Parathyroid adenoma (tissue), 2 donors: ENCODE results near the gene TMEM164.

Experiments used
- H2AFZ ChIP-seq: fragments of 300-600 bp; sonication (generic); one replicate; pipeline ENCODE4 v1.7.0; 2017; ENCODE audit warnings: antibody characterized with exemption, mild to moderate bottlenecking
- H3K27ac ChIP-seq: fragments of 300-600 bp; sonication (generic); one replicate; pipeline ENCODE4 v1.7.0; 2017
- H3K27me3 ChIP-seq: fragments of 300-600 bp; sonication (generic); one replicate; pipeline ENCODE4 v1.7.0; 2017; ENCODE audit warnings: low read length; ENCODE audit not compliant: control insufficient read depth, insufficient read depth
- H3K36me3 ChIP-seq: fragments of 300-600 bp; sonication (generic); one replicate; pipeline ENCODE4 v1.7.0; 2017; ENCODE audit warnings: low read length; ENCODE audit not compliant: control insufficient read depth, insufficient read depth
- H3K4me1 ChIP-seq: fragments of 300-600 bp; sonication (generic); one replicate; pipeline ENCODE4 v1.7.0; 2017; ENCODE audit warnings: control low read depth
- H3K4me2 ChIP-seq: fragments of 300-600 bp; sonication (generic); one replicate; pipeline ENCODE4 v1.7.0; 2017; ENCODE audit warnings: low read length
- H3K4me3 ChIP-seq: fragments of 300-600 bp; sonication (generic); one replicate; pipeline ENCODE4 v1.7.0; 2017; ENCODE audit warnings: low read depth, low read length
- H3K79me2 ChIP-seq: fragments of 300-600 bp; sonication (generic); one replicate; pipeline ENCODE4 v1.7.0; 2017; ENCODE audit warnings: control low read depth
- H3K9ac ChIP-seq: fragments of 300-600 bp; sonication (generic); one replicate; pipeline ENCODE4 v1.7.0; 2017; ENCODE audit warnings: mild to moderate bottlenecking
- H3K9me3 ChIP-seq: fragments of 300-600 bp; sonication (generic); one replicate; pipeline ENCODE4 v1.7.0; 2017; ENCODE audit warnings: low read length; ENCODE audit not compliant: control insufficient read depth
- TF ChIP-seq, protein P1 (sequence below): fragments of 300-600 bp; sonication (generic); IDR thresholded peaks from one replicate; pipeline ENCODE4 v1.7.0; 2017; ENCODE audit warnings: antibody characterized with exemption, mild to moderate bottlenecking
- donor health status: primary hyperparathyroidism.

Gene TMEM164

DNA sequence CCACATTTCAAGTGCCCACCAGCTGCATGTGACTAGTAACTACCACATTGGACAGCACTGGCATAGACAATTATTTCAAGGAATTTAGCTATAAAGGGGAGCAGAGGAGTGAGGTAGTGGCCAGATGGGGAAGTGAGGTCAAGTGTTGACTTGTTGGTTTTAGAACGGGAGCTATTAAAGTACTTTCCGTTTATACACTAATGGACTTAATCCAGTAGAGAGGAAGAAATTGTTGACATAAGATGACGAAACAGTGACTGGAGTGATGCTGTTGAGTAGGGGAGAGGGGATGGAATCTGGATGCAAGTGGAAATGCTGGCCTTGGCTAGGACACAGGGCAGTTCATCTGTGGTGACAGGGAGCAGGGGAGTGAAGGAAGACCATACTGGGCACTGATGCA, 160.6 kb downstream of the TMEM164 start:
- no peak overlapping the region for H3K4me2 ChIP-seq
- no peaks in the 10 kb centered on the region for H3K79me2 ChIP-seq
- no peak overlapping the region for H3K4me3 ChIP-seq
- H3K4me1 ChIP-seq = no peaks in the 10 kb centered on the region
- no peak overlapping the region for H3K27ac ChIP-seq
- H3K9ac ChIP-seq = no peak overlapping the region
- TF ChIP-seq, protein P1, sequence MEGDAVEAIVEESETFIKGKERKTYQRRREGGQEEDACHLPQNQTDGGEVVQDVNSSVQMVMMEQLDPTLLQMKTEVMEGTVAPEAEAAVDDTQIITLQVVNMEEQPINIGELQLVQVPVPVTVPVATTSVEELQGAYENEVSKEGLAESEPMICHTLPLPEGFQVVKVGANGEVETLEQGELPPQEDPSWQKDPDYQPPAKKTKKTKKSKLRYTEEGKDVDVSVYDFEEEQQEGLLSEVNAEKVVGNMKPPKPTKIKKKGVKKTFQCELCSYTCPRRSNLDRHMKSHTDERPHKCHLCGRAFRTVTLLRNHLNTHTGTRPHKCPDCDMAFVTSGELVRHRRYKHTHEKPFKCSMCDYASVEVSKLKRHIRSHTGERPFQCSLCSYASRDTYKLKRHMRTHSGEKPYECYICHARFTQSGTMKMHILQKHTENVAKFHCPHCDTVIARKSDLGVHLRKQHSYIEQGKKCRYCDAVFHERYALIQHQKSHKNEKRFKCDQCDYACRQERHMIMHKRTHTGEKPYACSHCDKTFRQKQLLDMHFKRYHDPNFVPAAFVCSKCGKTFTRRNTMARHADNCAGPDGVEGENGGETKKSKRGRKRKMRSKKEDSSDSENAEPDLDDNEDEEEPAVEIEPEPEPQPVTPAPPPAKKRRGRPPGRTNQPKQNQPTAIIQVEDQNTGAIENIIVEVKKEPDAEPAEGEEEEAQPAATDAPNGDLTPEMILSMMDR = no peak
- no peaks in the 10 kb centered on the region for H3K36me3 ChIP-seq
- no peak overlapping the region for H2AFZ ChIP-seq
- H3K9me3 ChIP-seq = no peaks in the 10 kb centered on the region
- no peaks in the 10 kb centered on the region for H3K27me3 ChIP-seq

DNA sequence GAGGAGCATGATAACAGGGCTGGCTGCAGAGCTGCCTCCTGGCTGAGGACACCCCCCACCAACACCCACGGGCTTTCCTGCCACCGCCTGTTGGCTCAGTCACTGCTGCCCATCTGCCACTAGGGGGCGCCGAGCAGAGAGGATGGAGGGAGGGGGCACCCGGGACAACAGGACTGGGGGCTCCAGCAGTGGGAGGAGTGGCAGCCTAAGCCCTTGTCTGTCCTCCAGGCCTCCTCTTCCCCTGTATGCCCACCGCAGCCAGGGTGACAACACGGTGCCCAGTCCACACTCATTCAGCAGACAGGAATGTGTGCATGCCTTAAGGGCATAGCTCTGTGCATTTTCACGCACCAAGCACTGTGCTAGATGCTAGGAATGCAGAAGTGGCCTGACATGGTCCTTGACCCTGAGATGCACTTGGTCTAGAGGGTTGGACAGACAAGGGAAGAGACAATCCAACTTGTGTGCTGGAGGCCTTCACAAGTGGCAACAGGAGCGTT, 165.1 kb downstream of the TMEM164 start:
- no peak overlapping the region for H3K4me3 ChIP-seq
- H3K79me2 ChIP-seq = no peaks in the 10 kb centered on the region
- no peak overlapping the region for H3K27ac ChIP-seq
- no peak overlapping the region for H3K4me2 ChIP-seq
- no peaks in the 10 kb centered on the region for H3K27me3 ChIP-seq
- TF ChIP-seq, protein P1 = peak; percentile 48
- H3K9me3 ChIP-seq = no peaks in the 10 kb centered on the region
- H3K36me3 ChIP-seq = no peaks in the 10 kb centered on the region
- no peak overlapping the region for H2AFZ ChIP-seq
- no peak overlapping the region for H3K9ac ChIP-seq
- no peaks in the 10 kb centered on the region for H3K4me1 ChIP-seq

DNA sequence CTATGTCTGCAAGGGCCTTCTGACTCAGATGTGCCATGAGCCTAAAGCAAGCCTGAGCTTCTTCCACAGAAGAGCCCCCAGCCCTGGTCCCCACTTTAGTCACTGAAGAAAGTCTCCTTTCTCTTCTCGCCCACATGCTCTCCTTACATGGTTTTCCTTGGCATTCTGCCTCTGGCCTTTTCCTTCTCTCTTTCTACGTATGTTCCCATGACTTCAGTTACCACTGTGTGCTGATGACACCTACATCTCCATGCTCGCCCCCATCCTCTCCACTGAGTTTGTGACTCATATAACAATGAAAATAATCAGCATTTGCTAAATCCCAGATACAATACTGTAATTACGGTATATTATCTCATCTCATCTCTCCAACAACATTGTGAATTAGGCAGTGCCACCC, 165.7 kb downstream of the TMEM164 start:
- Histone ChIP-seq H3K27me3 (no peaks in the 10 kb centered on the region), H3K4me3 (no peak overlapping the region), H3K27ac (no peak overlapping the region), H3K79me2 (no peaks in the 10 kb centered on the region), H3K4me2 (no peak overlapping the region), H3K9me3 (no peaks in the 10 kb centered on the region), H3K36me3 (no peaks in the 10 kb centered on the region), H2AFZ (no peak overlapping the region), H3K4me1 (no peaks in the 10 kb centered on the region), H3K9ac (no peak overlapping the region)
- TF ChIP-seq, protein P1 = no peak

DNA sequence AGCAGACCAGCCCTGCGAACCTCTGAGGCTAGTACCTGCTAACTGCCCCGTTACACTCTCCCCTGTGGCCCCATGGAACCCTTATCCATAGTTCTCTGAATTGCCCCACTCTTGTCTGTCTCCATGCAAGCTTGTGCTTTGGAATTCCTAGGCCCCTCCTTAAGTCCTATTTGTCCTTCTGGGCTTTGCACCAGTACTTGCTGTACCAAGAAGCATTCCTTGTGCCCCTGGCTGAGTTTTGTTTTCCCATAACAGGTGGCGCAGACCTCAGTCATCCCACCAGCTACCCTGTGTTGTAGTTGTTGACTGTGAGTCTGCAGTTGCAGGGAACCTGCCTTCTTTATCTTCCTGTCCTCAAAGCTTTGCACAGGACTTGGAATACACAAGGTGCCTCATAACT, 167.1 kb downstream of the TMEM164 start:
- no peaks in the 10 kb centered on the region for H3K9me3 ChIP-seq
- H3K79me2 ChIP-seq = no peaks in the 10 kb centered on the region
- no peak overlapping the region for H3K4me2 ChIP-seq
- H3K4me1 ChIP-seq = no peaks in the 10 kb centered on the region
- H3K4me3 ChIP-seq = no peak overlapping the region
- TF ChIP-seq, protein P1 = no peak
- H3K36me3 ChIP-seq = no peaks in the 10 kb centered on the region
- H3K9ac ChIP-seq = no peak overlapping the region
- H2AFZ ChIP-seq = no peak overlapping the region
- no peaks in the 10 kb centered on the region for H3K27me3 ChIP-seq
- no peak overlapping the region for H3K27ac ChIP-seq

DNA sequence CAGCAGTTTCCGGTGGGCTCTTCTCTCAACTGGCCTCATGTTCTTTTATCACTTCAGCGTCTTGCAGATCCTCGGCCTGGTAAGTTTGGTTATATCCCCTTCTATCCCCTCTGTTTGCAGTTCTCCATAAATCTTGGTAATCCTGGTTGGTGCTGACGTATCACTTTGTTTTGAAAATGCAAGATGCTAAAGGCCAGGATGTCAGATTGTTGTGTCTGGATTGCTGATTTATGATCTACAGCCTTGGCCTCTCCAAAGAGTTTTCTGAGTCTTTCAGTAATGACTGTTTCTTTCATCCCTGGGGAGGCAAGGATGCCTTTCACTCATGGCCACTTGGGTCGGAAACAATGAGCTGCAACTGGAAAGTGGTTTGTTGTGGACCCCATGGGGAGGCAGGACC, 168.5 kb downstream of the TMEM164 start:
- H3K4me2 ChIP-seq = no peak overlapping the region
- no peaks in the 10 kb centered on the region for H3K4me1 ChIP-seq
- no peak overlapping the region for H3K4me3 ChIP-seq
- H3K9ac ChIP-seq = no peak overlapping the region
- no peaks in the 10 kb centered on the region for H3K36me3 ChIP-seq
- H3K9me3 ChIP-seq = no peaks in the 10 kb centered on the region
- TF ChIP-seq, protein P1 = no peak
- H2AFZ ChIP-seq = no peak overlapping the region
- H3K27me3 ChIP-seq = no peaks in the 10 kb centered on the region
- no peak overlapping the region for H3K27ac ChIP-seq
- H3K79me2 ChIP-seq = no peaks in the 10 kb centered on the region
